Loucy (cell line): ENCODE measurements around the gene NUAK1.

Experiments used
- H2AFZ ChIP-seq: fragments of 200-600 bp; sonication (generic); 2 replicates; pipeline ENCODE4 v1.6.0; 2016; ENCODE audit warnings: antibody characterized with exemption, mild to moderate bottlenecking, low read length, moderate library complexity
- H3F3A ChIP-seq: fragments of 200-600 bp; 2 replicates; pipeline ENCODE4 v1.6.0; 2016; ENCODE audit warnings: antibody characterized with exemption, low read depth, mild to moderate bottlenecking
- H3K27me3 ChIP-seq: fragments of 200-600 bp; sonication (generic); 2 replicates; pipeline ENCODE4 v1.6.1; 2014; ENCODE audit warnings: low read length, mild to moderate bottlenecking; ENCODE audit not compliant: insufficient read depth, poor library complexity, severe bottlenecking
- H3K36me3 ChIP-seq: fragments of 200-600 bp; sonication (generic); 2 replicates; pipeline ENCODE4 v1.6.1; 2016; ENCODE audit warnings: low read length; ENCODE audit not compliant: insufficient read depth
- H3K4me1 ChIP-seq: fragments of 200-600 bp; sonication (generic); 2 replicates; pipeline ENCODE4 v1.5.1; 2014; ENCODE audit warnings: low read length, mild to moderate bottlenecking; ENCODE audit not compliant: insufficient read depth, poor library complexity, severe bottlenecking
- H3K4me2 ChIP-seq: fragments of 200-600 bp; sonication (generic); 2 replicates; pipeline ENCODE4 v1.6.0; 2014; ENCODE audit warnings: antibody characterized with exemption, low read length, low read depth, mild to moderate bottlenecking; ENCODE audit not compliant: poor library complexity, severe bottlenecking
- H3K4me3 ChIP-seq: fragments of 200-600 bp; sonication (generic); 2 replicates; pipeline ENCODE4 v1.5.1; 2014; ENCODE audit warnings: low read length, mild to moderate bottlenecking, mixed read lengths; ENCODE audit not compliant: poor library complexity, severe bottlenecking
- H3K79me2 ChIP-seq: fragments of 200-600 bp; sonication (generic); 2 replicates; pipeline ENCODE4 v1.6.1; 2014; ENCODE audit warnings: low read length; ENCODE audit not compliant: insufficient read depth
- H3K9ac ChIP-seq: fragments of 200-600 bp; sonication (generic); 2 replicates; pipeline ENCODE4 v1.6.0; 2014; ENCODE audit warnings: mild to moderate bottlenecking, low read depth, low read length, moderate library complexity; ENCODE audit not compliant: poor library complexity, severe bottlenecking
- H3K9me2 ChIP-seq: fragments of 200-600 bp; sonication (generic); replicated peaks from 2 replicates; pipeline ENCODE4 v1.6.1; 2016; ENCODE audit warnings: low read depth, low read length, mixed read lengths
- H3K9me3 ChIP-seq: fragments of 200-600 bp; sonication (generic); 2 replicates; pipeline ENCODE4 v1.6.1; 2014; ENCODE audit warnings: mild to moderate bottlenecking, antibody characterized with exemption, low read length, low read depth; ENCODE audit not compliant: insufficient read depth
- H4K20me1 ChIP-seq: fragments of 200-600 bp; sonication (generic); 2 replicates; pipeline ENCODE4 v1.6.0; 2014; ENCODE audit warnings: antibody characterized with exemption, low read length, mild to moderate bottlenecking; ENCODE audit not compliant: insufficient read depth, poor library complexity, severe bottlenecking
- CTCF ChIP-seq: fragments of 200-600 bp; sonication (generic); conservative IDR thresholded peaks from 2 replicates; pipeline ENCODE4 v1.5.1; 2014; ENCODE audit warnings: mild to moderate bottlenecking, antibody characterized with exemption, low read length
- EZH2phosphoT487 ChIP-seq: fragments of 200-600 bp; IDR thresholded peaks from 2 replicates; pipeline ENCODE4 v1.6.1; 2018; ENCODE audit warnings: antibody characterized with exemption, mild to moderate bottlenecking, moderate library complexity, borderline replicate concordance

NUAK1 gene

GRCh38 chr12:106174876-106175275 lies 36.1 kb upstream of the NUAK1 start:
- Histone ChIP-seq H3K4me3 (no peak overlapping the region), H3K36me3 (no peaks in the 10 kb centered on the region), H3K9me2 (no peaks in the 10 kb centered on the region), H2AFZ (no peak overlapping the region), H3K4me1 (no peaks in the 10 kb centered on the region), H3K79me2 (no peaks in the 10 kb centered on the region), H3K9ac (no peak overlapping the region), H4K20me1 (no peaks in the 10 kb centered on the region), H3K4me2 (no peak overlapping the region), H3K9me3 (no peaks in the 10 kb centered on the region), H3K27me3 (no peaks in the 10 kb centered on the region), H3F3A (no peaks in the 10 kb centered on the region)
- no peak for TF ChIP-seq CTCF
- TF ChIP-seq EZH2phosphoT487: no peak

GRCh38 chr12:106173442-106173841 lies 34.7 kb upstream of the NUAK1 start:
- no peaks in the 10 kb centered on the region for H3K9me2 ChIP-seq
- H3K9ac ChIP-seq: no peak overlapping the region
- H3K4me3 ChIP-seq: no peak overlapping the region
- no peaks in the 10 kb centered on the region for H3F3A ChIP-seq
- TF ChIP-seq EZH2phosphoT487 (no peak), CTCF (no peak)
- H3K4me1 ChIP-seq: no peaks in the 10 kb centered on the region
- H2AFZ ChIP-seq: no peak overlapping the region
- H3K27me3 ChIP-seq: no peaks in the 10 kb centered on the region
- H3K9me3 ChIP-seq: no peaks in the 10 kb centered on the region
- no peak overlapping the region for H3K4me2 ChIP-seq
- no peaks in the 10 kb centered on the region for H3K36me3 ChIP-seq
- H3K79me2 ChIP-seq: no peaks in the 10 kb centered on the region
- no peaks in the 10 kb centered on the region for H4K20me1 ChIP-seq

- Histone ChIP-seq H3K9ac (no peak overlapping the region), H3F3A (no peaks in the 10 kb centered on the region), H3K9me3 (no peaks in the 10 kb centered on the region), H3K9me2 (no peaks in the 10 kb centered on the region), H3K36me3 (no peaks in the 10 kb centered on the region), H3K4me1 (no peaks in the 10 kb centered on the region), H3K27me3 (no peaks in the 10 kb centered on the region), H3K4me3 (no peak overlapping the region), H3K4me2 (no peak overlapping the region), H4K20me1 (no peaks in the 10 kb centered on the region), H2AFZ (no peak overlapping the region), H3K79me2 (no peaks in the 10 kb centered on the region)
- TF ChIP-seq CTCF: 0 out of 2 replicates have a peak, but pooled peaks have one; percentile 11
- TF ChIP-seq EZH2phosphoT487: no peak
Observed at GRCh38 chr12:106171117-106171750, 32.5 kb upstream of the NUAK1 start.
